HL-60 (cell line): ENCODE results near the gene BBS12.

Experiments
- DNase-seq, 2 experiments: peaks; one replicate each; pipeline ENCODE4 v3.0.0-alpha.2; 2010 to 2020; ENCODE audit warnings: low read depth in 1 of 2, low spot score in 1 of 2
- H3K27ac ChIP-seq: fragments of 250-450 bp; sonication (Bioruptor Pico); replicated peaks from 2 replicates; pipeline ENCODE4 v1.5.1; 2020; ENCODE audit warnings: mild to moderate bottlenecking, moderate library complexity
- H3K27me3 ChIP-seq: fragments of 250-450 bp; sonication (Bioruptor Pico); 2 replicates; pipeline ENCODE4 v1.5.1; 2021; ENCODE audit warnings: mild to moderate bottlenecking, moderate library complexity; ENCODE audit not compliant: insufficient read depth, poor library complexity, severe bottlenecking
- H3K4me3 ChIP-seq: replicated peaks from 2 replicates; pipeline ENCODE4 v1.5.1; 2011; ENCODE audit warnings: mild to moderate bottlenecking, control low read depth, low read length; ENCODE audit not compliant: insufficient read depth
- CTCF ChIP-seq: IDR thresholded peaks from one replicate; pipeline ENCODE4 v1.5.1; 2011; ENCODE audit warnings: low read length, control low read depth, inconsistent platforms; ENCODE audit not compliant: insufficient read depth
- GABPA ChIP-seq: IDR thresholded peaks from 2 replicates; pipeline ENCODE4 v1.6.1; 2012; ENCODE audit warnings: low read depth
- POLR2AphosphoS5 ChIP-seq: IDR thresholded peaks from 2 replicates; pipeline ENCODE4 v1.6.1; 2012; ENCODE audit warnings: low read depth
- SPI1 ChIP-seq: IDR thresholded peaks from 2 replicates; pipeline ENCODE4 v1.6.1; 2012; ENCODE audit warnings: low read depth, mild to moderate bottlenecking, borderline replicate concordance
- long read RNA-seq: library from polyadenylated mRNA; unstranded; transcript quantifications from one replicate; pipeline ENCODE4 v2.0.0, GENCODE V29; 2020
- TF ChIP-seq, protein P1 (sequence below): IDR thresholded peaks from 2 replicates; pipeline ENCODE4 v1.6.1; 2012; ENCODE audit warnings: low read depth; ENCODE audit not compliant: insufficient replicate concordance

BBS12 gene
- long read RNA-seq, transcript BBS12-201 (2 exons, 3,244 nt): major isoform, 19 of 19 reads
- long read RNA-seq, partial matches to known transcripts: 0 of 19 reads
- long read RNA-seq, other reads (novel, unspliced or antisense): 0 of 19 reads

DNA sequence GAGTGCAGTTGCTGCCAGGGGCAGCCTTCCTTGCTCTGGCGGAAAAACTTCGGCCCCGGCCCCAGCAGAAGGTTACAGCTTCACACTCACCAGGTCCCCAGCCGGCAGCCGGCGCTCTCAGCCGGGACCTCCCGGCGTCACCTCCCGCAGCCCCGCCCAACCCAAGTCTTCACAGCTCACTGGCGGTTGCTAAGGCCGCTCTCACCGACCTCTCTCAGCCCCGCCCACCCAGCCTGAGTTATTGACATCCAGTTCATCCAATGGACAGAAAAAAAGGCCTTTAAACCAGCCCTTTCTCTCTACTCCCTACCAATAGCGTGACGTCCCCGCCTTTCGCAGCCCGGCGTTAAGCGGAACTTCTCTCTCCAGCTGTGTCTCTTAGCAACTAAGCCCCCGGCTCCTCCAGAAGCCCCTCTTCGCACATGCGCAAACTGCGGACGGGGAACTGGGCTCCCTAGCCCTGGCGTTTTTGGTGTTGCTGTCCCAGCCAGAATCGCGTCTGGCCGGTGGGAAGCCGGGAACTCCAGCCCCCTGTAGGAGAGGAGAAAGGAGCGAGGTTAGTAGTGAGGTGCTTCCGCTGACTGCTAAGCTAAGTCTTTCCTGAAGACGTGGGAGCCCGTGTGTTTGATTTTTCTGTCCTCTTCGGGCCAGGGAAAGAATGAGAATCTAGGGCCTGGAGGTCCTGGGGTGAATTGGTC lies at the start of gene BBS12:
TSS of gene BBS12 (plus strand) at position 376 of the 698 bp plus-strand sequence. CDS start 9,189 bp downstream, outside the sequence.
- peak within 1 kb of the TSS; percentile 88 for H3K4me3 ChIP-seq
- DNase-seq: peak; percentile 91 to 99
- TF ChIP-seq POLR2AphosphoS5 (no peak), CTCF (peak; percentile 4), SPI1 (no peak; the same call in 1 of the 2 replicates), GABPA (peak; percentile 54; the same call in 1 of the 2 replicates)
- TF ChIP-seq, protein P1, sequence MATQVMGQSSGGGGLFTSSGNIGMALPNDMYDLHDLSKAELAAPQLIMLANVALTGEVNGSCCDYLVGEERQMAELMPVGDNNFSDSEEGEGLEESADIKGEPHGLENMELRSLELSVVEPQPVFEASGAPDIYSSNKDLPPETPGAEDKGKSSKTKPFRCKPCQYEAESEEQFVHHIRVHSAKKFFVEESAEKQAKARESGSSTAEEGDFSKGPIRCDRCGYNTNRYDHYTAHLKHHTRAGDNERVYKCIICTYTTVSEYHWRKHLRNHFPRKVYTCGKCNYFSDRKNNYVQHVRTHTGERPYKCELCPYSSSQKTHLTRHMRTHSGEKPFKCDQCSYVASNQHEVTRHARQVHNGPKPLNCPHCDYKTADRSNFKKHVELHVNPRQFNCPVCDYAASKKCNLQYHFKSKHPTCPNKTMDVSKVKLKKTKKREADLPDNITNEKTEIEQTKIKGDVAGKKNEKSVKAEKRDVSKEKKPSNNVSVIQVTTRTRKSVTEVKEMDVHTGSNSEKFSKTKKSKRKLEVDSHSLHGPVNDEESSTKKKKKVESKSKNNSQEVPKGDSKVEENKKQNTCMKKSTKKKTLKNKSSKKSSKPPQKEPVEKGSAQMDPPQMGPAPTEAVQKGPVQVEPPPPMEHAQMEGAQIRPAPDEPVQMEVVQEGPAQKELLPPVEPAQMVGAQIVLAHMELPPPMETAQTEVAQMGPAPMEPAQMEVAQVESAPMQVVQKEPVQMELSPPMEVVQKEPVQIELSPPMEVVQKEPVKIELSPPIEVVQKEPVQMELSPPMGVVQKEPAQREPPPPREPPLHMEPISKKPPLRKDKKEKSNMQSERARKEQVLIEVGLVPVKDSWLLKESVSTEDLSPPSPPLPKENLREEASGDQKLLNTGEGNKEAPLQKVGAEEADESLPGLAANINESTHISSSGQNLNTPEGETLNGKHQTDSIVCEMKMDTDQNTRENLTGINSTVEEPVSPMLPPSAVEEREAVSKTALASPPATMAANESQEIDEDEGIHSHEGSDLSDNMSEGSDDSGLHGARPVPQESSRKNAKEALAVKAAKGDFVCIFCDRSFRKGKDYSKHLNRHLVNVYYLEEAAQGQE: no peak
- no peaks in the 10 kb centered on the region for H3K27me3 ChIP-seq
- peak within 1 kb of the TSS; percentile 67 for H3K27ac ChIP-seq

- H3K27ac ChIP-seq: no peak overlapping the region
- H3K4me3 ChIP-seq: no peak overlapping the region
- no peaks in the 10 kb centered on the region for H3K27me3 ChIP-seq
- no peak for TF ChIP-seq GABPA
- no peak for TF ChIP-seq CTCF
- TF ChIP-seq POLR2AphosphoS5: no peak
- TF ChIP-seq, protein P1: no peak
- no peak for TF ChIP-seq SPI1
- no peak for DNase-seq
These were observed 45.8 kb upstream of the BBS12 start for GRCh38 chr4:122686691-122687090.

GRCh38 chr4:122687531-122688061 lies 44.9 kb upstream of the BBS12 start:
- TF ChIP-seq CTCF (no peak), GABPA (no peak), POLR2AphosphoS5 (no peak), SPI1 (peak; percentile 71)
- TF ChIP-seq, protein P1: no peak
- H3K27me3 ChIP-seq: no peaks in the 10 kb centered on the region
- H3K4me3 ChIP-seq: no peak overlapping the region
- no peak for DNase-seq
- no peak overlapping the region for H3K27ac ChIP-seq
